B cell (primary cell): ENCODE measurements around the gene VPS8. TPM values are rescaled to one million over a fixed set of nuclear protein-coding genes. Genes with fewer than 3 reads are reported as not detected.

Source experiments
- ATAC-seq: fragments of 200-7000 bp; cut with Tn5 transposase; one replicate; pipeline ENCODE4 v1.10.0; 2021; ENCODE audit warnings: low read depth, mild to moderate bottlenecking, moderate number of reproducible peaks, moderate library complexity
- CTCF ChIA-PET: fragments of 350-600 bp; sonication (Branson Sonifier 250); formaldehyde crosslinking; loops from one replicate; lab custom pipeline; 2021; ENCODE audit warnings: antibody characterized with exemption, inconsistent platforms; lab: Charles Lee
- POLR2A ChIA-PET: fragments of 350-600 bp; sonication (Branson Sonifier 250); formaldehyde crosslinking; loops from one replicate; lab custom pipeline; 2021; ENCODE audit warnings: antibody characterized with exemption; lab: Charles Lee
- DNase-seq: peaks from one replicate; pipeline ENCODE4 v3.0.0; 2013
- H2AFZ ChIP-seq: 2 replicates; pipeline ENCODE4 v1.6.1; 2012; ENCODE audit warnings: mild to moderate bottlenecking, low read depth, low read length; ENCODE audit not compliant: insufficient read depth, poor library complexity, severe bottlenecking
- H3K27ac ChIP-seq, 2 donors: 1 replicate in 1 of 2; 2 replicates in 1 of 2; pipeline ENCODE4 v1.5.1; 2012 to 2013; ENCODE audit warnings: low read length in 2 of 2, mild to moderate bottlenecking in 2 of 2, moderate library complexity in 1 of 2
- H3K27me3 ChIP-seq, 4 experiments: fragments of 200-600 bp in 1 of 4; sonication (generic) in 1 of 4; replicated peaks in 1 of 4; 1 replicate in 2 of 4; 2 replicates in 2 of 4; pipeline versions ENCODE4 v1.6.1 to v1.7.0; 2013 to 2016; ENCODE audit warnings: low read length in 3 of 4, mild to moderate bottlenecking in 2 of 4, mixed read lengths in 1 of 4, moderate library complexity in 1 of 4; ENCODE audit not compliant: insufficient read depth in 4 of 4, control insufficient read depth in 3 of 4; ENCODE audit errors: control extremely low read depth in 1 of 4
- H3K36me3 ChIP-seq, 2 experiments: replicated peaks in 1 of 2; 1 replicate in 1 of 2; 2 replicates in 1 of 2; pipeline versions ENCODE4 v1.6.1 to v1.7.1; 2013; ENCODE audit warnings: low read length in 1 of 2; ENCODE audit not compliant: insufficient read depth in 2 of 2, control insufficient read depth in 1 of 2; ENCODE audit errors: control extremely low read depth in 1 of 2, extremely low read depth in 1 of 2
- H3K4me1 ChIP-seq, 2 donors: fragments of 200-600 bp in 1 of 2; sonication (generic) in 1 of 2; 1 replicate in 1 of 2; 2 replicates in 1 of 2; pipeline versions ENCODE4 v1.5.1 to v1.6.1; 2013 to 2017; ENCODE audit warnings: low read length in 2 of 2; ENCODE audit not compliant: control insufficient read depth in 2 of 2, insufficient read depth in 2 of 2
- H3K4me2 ChIP-seq: replicated peaks from 2 replicates; pipeline ENCODE3; 2012; ENCODE audit warnings: mild to moderate bottlenecking, low read depth, low read length; ENCODE audit not compliant: poor library complexity, severe bottlenecking
- H3K4me3 ChIP-seq, 5 experiments: fragments of 200-600 bp in 1 of 5; sonication (generic) in 1 of 5; 1 replicate in 3 of 5; 2 replicates in 2 of 5; pipeline versions ENCODE4 v1.5.1 to v1.7.0; 2011 to 2016; ENCODE audit warnings: low read length in 4 of 5, mild to moderate bottlenecking in 4 of 5, low read depth in 2 of 5, control low read depth in 1 of 5, moderate library complexity in 1 of 5; ENCODE audit not compliant: insufficient read depth in 1 of 5; ENCODE audit errors: control extremely low read depth in 1 of 5, extremely low read depth in 1 of 5
- H3K79me2 ChIP-seq: fragments of 200-600 bp; sonication (generic); one replicate; pipeline ENCODE4 v1.6.0; 2016; ENCODE audit warnings: low read length; ENCODE audit not compliant: control insufficient read depth, insufficient read depth
- H3K9ac ChIP-seq: fragments of 200-600 bp; sonication (generic); 2 replicates; pipeline ENCODE4 v1.6.1; 2017; ENCODE audit warnings: mild to moderate bottlenecking, low read length, moderate library complexity
- H3K9me3 ChIP-seq, 3 donors: one replicate each; pipeline versions ENCODE4 v1.6.1 to v1.7.1; 2013; ENCODE audit warnings: low read length in 2 of 3; ENCODE audit not compliant: control insufficient read depth in 2 of 3, insufficient read depth in 1 of 3; ENCODE audit errors: control extremely low read depth in 1 of 3
- H4K20me1 ChIP-seq: 2 replicates; pipeline ENCODE4 v1.6.0; 2012; ENCODE audit warnings: mild to moderate bottlenecking, low read length; ENCODE audit not compliant: insufficient read depth, control insufficient read depth, poor library complexity, severe bottlenecking
- H3K27ac Mint-ChIP-seq: one replicate; pipeline ENCODE4 v1.8.0; 2021; ENCODE audit warnings: mixed read lengths
- H3K27me3 Mint-ChIP-seq: one replicate; pipeline ENCODE4 v1.8.0; 2021; ENCODE audit warnings: mixed read lengths
- H3K4me1 Mint-ChIP-seq: one replicate; pipeline ENCODE4 v1.8.0; 2021; ENCODE audit warnings: mixed read lengths
- H3K4me3 Mint-ChIP-seq: one replicate; pipeline ENCODE4 v1.8.0; 2021; ENCODE audit warnings: mixed read lengths
- H3K9me3 Mint-ChIP-seq: one replicate; pipeline ENCODE4 v1.8.0; 2022; ENCODE audit warnings: mixed read lengths; ENCODE audit not compliant: insufficient read depth
- CTCF ChIP-seq: fragments of 200-600 bp; IDR thresholded peaks from one replicate; pipeline ENCODE4 v1.8.0; 2022; ENCODE audit warnings: antibody characterized with exemption, mild to moderate bottlenecking
- EZH2 ChIP-seq: IDR thresholded peaks from 2 replicates; pipeline ENCODE4 v1.6.1; 2012; ENCODE audit warnings: borderline replicate concordance, low read depth, mild to moderate bottlenecking, moderate library complexity, low read length; ENCODE audit not compliant: insufficient read depth, poor library complexity, severe bottlenecking
- WGBS: methylation state at CpG from one replicate; pipeline ENCODE4 v1.1.5; 2013; ENCODE audit warnings: missing lambda C conversion rate; ENCODE audit not compliant: insufficient coverage; 5-methylcytosine and 5-hydroxymethylcytosine counted together
- intact Hi-C: fragments of 100-400 bp; cut with micrococcal nuclease; formaldehyde crosslinking; loops from one replicate; pipeline ENCODE4 v1.10.0; 2022
- polyA plus RNA-seq: library from polyadenylated mRNA; depleted of rRNA; stranded (reverse); fragments of >200 nt; gene quantifications from 2 replicates; pipeline ENCODE4 v1.2.3, GENCODE V29; 2012
- total RNA-seq, 2 donors: library from RNA; stranded (reverse); fragments of 120-200 nt in 1 of 2; gene quantifications; 1 replicate in 1 of 2; 2 replicates in 1 of 2; pipeline versions ENCODE4 v1.2.3 to v1.2.4, GENCODE V29; 2013 to 2022

Gene VPS8
- total and polyA plus RNA-seq, 2 donors (not counting 1 experiment from before 2014, with no cell fraction given): 18.3 to 95.6 TPM

DNA sequence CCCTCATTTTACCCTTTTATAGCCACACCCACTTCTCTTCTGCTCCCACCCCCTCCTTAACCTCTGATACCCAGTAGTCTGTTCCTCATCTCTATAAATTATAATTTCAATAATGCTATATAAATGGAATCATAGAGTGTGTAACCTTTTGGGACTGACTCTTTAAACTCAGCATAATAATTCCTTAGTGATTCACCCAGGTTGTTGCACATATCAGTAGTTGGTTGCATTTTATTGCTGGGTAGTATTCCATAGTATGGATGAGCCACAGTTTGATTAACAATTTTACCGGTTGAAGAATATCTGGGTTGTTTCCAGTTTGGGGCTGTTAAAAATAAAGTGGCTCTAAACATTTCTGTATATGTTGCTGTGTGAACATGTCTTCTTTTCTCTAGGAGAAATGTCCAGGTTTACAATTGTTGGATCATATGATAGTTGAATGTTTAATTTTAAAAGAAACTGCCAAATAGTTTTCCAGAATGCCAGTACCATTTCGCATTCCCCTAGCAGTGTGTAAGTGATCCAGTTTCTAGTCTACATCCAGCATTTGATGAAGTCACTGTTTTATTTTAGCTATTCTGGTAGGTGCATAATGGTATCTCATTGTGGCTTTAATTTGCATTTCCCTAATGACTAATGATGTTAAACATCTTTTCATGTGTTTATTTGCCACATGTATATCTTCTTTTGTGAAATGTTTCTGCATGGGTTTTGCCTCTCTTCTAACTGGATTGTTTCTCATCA is 68.5 kb downstream of the VPS8 start:
- ChIA-PET POLR2A (no interaction called here), CTCF (no interaction called here)
- no peaks in the 10 kb centered on the region for H3K9me3 Mint-ChIP-seq
- H3K9ac ChIP-seq: no peak overlapping the region
- intact Hi-C loops: no loop called here
- TF ChIP-seq CTCF (no peak), EZH2 (no peak)
- no peak overlapping the region for H3K27ac ChIP-seq
- no peak overlapping the region for H3K4me3 Mint-ChIP-seq
- no peak overlapping the region for H2AFZ ChIP-seq
- no peak overlapping the region for H3K4me3 ChIP-seq
- no peak for ATAC-seq
- DNase-seq: no peak
- peaks cover 7 to 12% of the 10 kb centered on the region in 2 experiments for H3K36me3 ChIP-seq
- H3K4me2 ChIP-seq: no peak overlapping the region
- 100% methylated on average over 2 of the region's 2 CpGs for WGBS
- no peaks in the 10 kb centered on the region for H3K27me3 Mint-ChIP-seq
- no peaks in the 10 kb centered on the region for H3K27me3 ChIP-seq
- no peaks in the 10 kb centered on the region for H3K9me3 ChIP-seq
- H3K27ac Mint-ChIP-seq: no peak overlapping the region
- H3K4me1 ChIP-seq: peaks cover 6 to 7% of the 10 kb centered on the region in 2 donors
- H4K20me1 ChIP-seq: no peaks in the 10 kb centered on the region
- peaks cover 7% of the 10 kb centered on the region for H3K4me1 Mint-ChIP-seq
- no peaks in the 10 kb centered on the region for H3K79me2 ChIP-seq

- H3K4me3 ChIP-seq: no peak overlapping the region
- peaks cover 6 to 7% of the 10 kb centered on the region in 2 donors for H3K4me1 ChIP-seq
- no peaks in the 10 kb centered on the region for H4K20me1 ChIP-seq
- H3K4me2 ChIP-seq: no peak overlapping the region
- no peak overlapping the region for H2AFZ ChIP-seq
- no peak overlapping the region for H3K27ac Mint-ChIP-seq
- DNase-seq (peak; percentile 17), ATAC-seq (no peak)
- no peaks in the 10 kb centered on the region for H3K27me3 ChIP-seq
- H3K27me3 Mint-ChIP-seq: no peaks in the 10 kb centered on the region
- intact Hi-C loops: no loop called here
- ChIA-PET CTCF (interaction anchor here (1.2 kb wide), 1 partner anchor 9 kb away, joined by 4 read pairs; no protein-coding TSS in a partner anchor), POLR2A (no interaction called here)
- H3K27ac ChIP-seq: no peak overlapping the region
- H3K9ac ChIP-seq: peak overlapping the region; percentile 9
- no peaks in the 10 kb centered on the region for H3K9me3 ChIP-seq
- peaks cover 7% of the 10 kb centered on the region for H3K4me1 Mint-ChIP-seq
- TF ChIP-seq CTCF: no peak
- TF ChIP-seq EZH2: no peak
- no CpG with 5 or more reads among the region's 1 CpG for WGBS
- H3K36me3 ChIP-seq: peaks cover 0 to 15% of the 10 kb centered on the region in 2 experiments
- no peaks in the 10 kb centered on the region for H3K9me3 Mint-ChIP-seq
- H3K4me3 Mint-ChIP-seq: no peak overlapping the region
- H3K79me2 ChIP-seq: no peaks in the 10 kb centered on the region
Observed at GRCh38 chr3:184884359-184885017, 72.5 kb downstream of the VPS8 start.
